SU-DHL-6 (cell line): ENCODE data around the gene SCN1A.

Source experiments
- CTCF ChIP-seq: fragments of 200-600 bp; sonication (generic); IDR thresholded peaks from one replicate; pipeline ENCODE4 v1.5.1; 2017; ENCODE audit warnings: antibody characterized with exemption, mild to moderate bottlenecking, low read length, moderate library complexity; ENCODE audit not compliant: insufficient read depth, poor library complexity, severe bottlenecking
- EZH2phosphoT487 ChIP-seq: fragments of 200-600 bp; sonication (generic), shearing (Covaris generic); conservative IDR thresholded peaks from 2 replicates; pipeline ENCODE4 v1.6.1; 2018; ENCODE audit warnings: mild to moderate bottlenecking, antibody characterized with exemption, low read length, moderate library complexity, mixed read lengths

DNA sequence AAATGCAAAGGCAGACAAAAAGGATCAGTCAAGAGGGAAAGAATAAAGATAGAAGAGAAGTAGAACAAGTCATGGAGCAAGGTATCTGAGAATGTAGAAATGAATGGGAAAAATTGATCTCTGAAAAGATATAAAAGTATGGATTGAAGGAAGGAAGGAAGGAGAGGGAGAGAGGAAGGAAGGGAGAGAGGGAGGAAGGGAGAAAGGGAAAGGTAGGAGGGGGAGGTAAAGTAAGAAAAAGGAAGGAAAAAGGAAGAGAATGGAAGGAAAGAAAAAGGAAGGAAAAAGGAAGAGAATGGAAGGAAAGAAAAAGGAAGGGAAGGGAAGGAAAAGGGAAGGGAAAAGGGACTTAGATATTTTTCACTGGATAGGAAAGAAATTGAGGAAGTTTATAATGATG lies 142.7 kb downstream of the SCN1A start:
- no peak for TF ChIP-seq CTCF
- TF ChIP-seq EZH2phosphoT487: no peak
